ENCODE measurements around the gene SLAMF1.
"Not testable (repeated sequence)": the region's sequence is repeated elsewhere in the genome, so short reads cannot be mapped to it uniquely, and the experiment has no call there.

Gene SLAMF1

GRCh38 chr1:160646711-160647328 is at the start of gene SLAMF1:
Gene SLAMF1 (minus strand): TSS chr1:160647044. CDS start chr1:160646945, 99 bp downstream.
- peak; percentile 46 for DNase-seq (ENCODE audit: low spot score)

- DNase-seq (ENCODE audit: low spot score): not testable (repeated sequence)
These were observed 45.5 kb upstream of the SLAMF1 start for GRCh38 chr1:160692390-160692789.

- no peak for DNase-seq (ENCODE audit: low spot score)
These were observed 38.4 kb upstream of the SLAMF1 start for GRCh38 chr1:160685266-160685665.

- DNase-seq (ENCODE audit: low spot score): no peak
These were observed 36.4 kb upstream of the SLAMF1 start for GRCh38 chr1:160682983-160683865.

GRCh38 chr1:160681891-160682140 is 35.0 kb upstream of the SLAMF1 start:
- no peak for DNase-seq (ENCODE audit: low spot score)

GRCh38 chr1:160681066-160681890 is 34.4 kb upstream of the SLAMF1 start:
- peak; percentile 98 for DNase-seq (ENCODE audit: low spot score)

GRCh38 chr1:160680399-160680798 is 33.6 kb upstream of the SLAMF1 start:
- DNase-seq (ENCODE audit: low spot score): no peak

GRCh38 chr1:160679893-160680292 is 33.0 kb upstream of the SLAMF1 start:
- no peak for DNase-seq (ENCODE audit: low spot score)

GRCh38 chr1:160676869-160677597 is 30.2 kb upstream of the SLAMF1 start:
- DNase-seq (ENCODE audit: low spot score): no peak

- DNase-seq (ENCODE audit: low spot score): peak; percentile 90
These were observed 29.0 kb upstream of the SLAMF1 start for GRCh38 chr1:160675641-160676410.

- peak; percentile 80 for DNase-seq (ENCODE audit: low spot score)
These were observed 27.6 kb upstream of the SLAMF1 start for GRCh38 chr1:160674415-160674814.

GRCh38 chr1:160672789-160673695 is 26.2 kb upstream of the SLAMF1 start:
- DNase-seq (ENCODE audit: low spot score): peak; percentile 38

GRCh38 chr1:160671603-160672517 is 25.0 kb upstream of the SLAMF1 start:
- DNase-seq (ENCODE audit: low spot score): no peak

- DNase-seq (ENCODE audit: low spot score): no peak
These were observed 23.9 kb upstream of the SLAMF1 start for GRCh38 chr1:160670701-160671100.

GRCh38 chr1:160669802-160670201 is 23.0 kb upstream of the SLAMF1 start:
- DNase-seq (ENCODE audit: low spot score): no peak

- no peak for DNase-seq (ENCODE audit: low spot score)
These were observed 22.4 kb upstream of the SLAMF1 start for GRCh38 chr1:160669276-160669675.

GRCh38 chr1:160667896-160668295 is 21.1 kb upstream of the SLAMF1 start:
- no peak for DNase-seq (ENCODE audit: low spot score)

GRCh38 chr1:160666079-160666442 is 19.2 kb upstream of the SLAMF1 start:
- no peak for DNase-seq (ENCODE audit: low spot score)
